NCI-H526 treated with DMSO at 0.1 percent for 48 hours (cell line): ENCODE measurements around the gene TEX50.
"Not testable (repeated sequence)": the region's sequence is repeated elsewhere in the genome, so short reads cannot be mapped to it uniquely, and the experiment has no call there.

Experiments
- DNase-seq: peaks from one replicate; lab custom pipeline; 2025; lab: John Stamatoyannopoulos, UW

TEX50 gene, protein sequence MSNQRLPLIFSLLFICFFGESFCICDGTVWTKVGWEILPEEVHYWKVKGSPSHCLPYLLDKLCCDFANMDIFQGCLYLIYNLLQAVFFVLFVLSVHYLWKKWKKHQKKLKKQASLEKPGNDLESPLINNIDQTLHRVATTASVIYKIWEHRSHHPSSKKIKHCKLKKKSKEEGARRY

DNA sequence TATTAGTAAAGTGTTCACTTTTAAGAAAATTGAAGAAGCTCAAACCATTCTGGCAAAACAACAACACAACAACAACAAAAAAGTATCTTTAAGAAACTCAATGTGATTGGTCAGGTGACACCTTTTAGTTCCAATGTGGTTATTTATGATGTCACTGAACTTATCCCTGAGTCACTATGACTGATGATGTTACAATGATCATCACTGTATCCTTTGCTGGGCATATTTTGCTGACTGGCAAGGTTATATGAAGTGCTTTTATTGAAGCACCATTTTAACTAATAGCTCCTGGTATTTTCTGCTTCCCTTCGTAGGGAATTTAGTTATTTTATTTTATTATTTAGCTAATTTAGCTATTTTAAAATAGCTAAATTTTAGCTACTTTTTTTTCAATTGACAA lies at the start of gene TEX50:
TSS of gene TEX50 (plus strand) at position 223 of the 400 bp plus-strand sequence. CDS start 184 bp downstream, outside the sequence.
- DNase-seq, result no peak

DNA sequence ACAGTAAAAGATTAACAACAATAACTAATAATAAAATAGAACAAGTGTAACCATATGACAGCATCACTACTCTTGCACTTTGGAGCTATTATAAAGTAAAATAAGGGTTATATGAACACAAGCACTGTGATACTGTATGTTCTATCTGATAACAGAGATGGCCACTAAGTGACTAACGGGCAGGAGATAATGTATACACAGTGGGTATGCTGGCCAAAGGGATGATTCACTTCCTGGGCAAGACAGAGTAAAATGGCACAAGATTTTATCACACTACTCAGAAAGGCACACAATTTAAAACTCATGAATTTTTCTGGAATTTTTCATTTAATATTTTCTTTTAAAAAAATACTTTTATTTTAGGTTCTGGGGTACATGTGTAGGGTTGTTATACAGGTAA lies 44.6 kb upstream of the TEX50 start:
- DNase-seq, result no peak

DNA sequence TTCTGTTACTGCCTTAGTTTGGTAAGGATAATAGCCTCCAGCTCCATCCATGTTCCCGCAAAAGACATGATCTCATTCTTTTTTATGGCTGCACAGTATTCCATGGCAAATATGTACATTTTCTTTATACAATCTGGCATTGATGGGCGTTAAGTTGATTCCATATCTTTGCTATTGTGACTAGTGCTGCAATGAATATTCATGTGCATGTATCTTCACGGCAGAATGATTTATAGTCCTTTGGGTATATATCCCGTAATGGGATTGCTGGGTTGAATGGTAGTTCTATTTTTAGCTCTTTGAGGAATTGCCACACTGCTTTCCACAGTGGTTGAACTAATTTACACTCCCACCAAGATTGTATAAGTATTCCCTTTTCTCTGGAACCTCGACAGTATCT lies 44.0 kb upstream of the TEX50 start:
- DNase-seq, result peak; percentile 50

DNA sequence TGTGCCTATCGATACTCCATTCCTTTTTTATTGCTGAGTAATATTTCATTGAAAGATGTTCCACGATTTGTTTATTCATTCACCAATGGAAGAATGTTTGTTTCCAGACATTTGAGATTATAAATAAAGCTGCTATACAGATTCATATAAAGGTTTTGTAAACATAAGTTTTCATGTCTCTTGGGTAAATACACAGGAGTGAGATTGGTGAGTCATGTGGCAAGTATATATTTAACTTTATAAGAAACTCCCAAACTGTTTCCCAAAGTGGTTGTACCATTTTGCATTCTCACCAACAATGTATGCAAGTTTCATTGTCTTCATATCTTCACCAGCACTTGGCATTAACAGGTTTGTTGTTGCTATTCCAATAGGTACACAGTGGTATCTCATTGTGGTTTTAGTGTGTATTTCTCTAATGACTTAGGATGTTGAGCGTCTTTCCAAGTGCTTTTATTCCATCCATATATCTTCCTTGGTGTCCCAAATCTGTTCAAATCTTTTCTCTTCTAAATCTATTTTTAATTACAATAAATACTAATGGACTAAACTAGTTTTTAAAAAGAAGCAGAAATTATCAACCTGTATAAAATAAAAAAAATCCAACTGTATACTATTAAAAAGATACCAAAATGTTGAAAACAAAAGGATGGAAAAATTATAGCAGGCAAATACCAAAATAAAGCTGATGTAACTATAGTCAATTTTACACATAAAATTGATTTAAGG lies 38.9 kb upstream of the TEX50 start:
- no peak for DNase-seq

DNA sequence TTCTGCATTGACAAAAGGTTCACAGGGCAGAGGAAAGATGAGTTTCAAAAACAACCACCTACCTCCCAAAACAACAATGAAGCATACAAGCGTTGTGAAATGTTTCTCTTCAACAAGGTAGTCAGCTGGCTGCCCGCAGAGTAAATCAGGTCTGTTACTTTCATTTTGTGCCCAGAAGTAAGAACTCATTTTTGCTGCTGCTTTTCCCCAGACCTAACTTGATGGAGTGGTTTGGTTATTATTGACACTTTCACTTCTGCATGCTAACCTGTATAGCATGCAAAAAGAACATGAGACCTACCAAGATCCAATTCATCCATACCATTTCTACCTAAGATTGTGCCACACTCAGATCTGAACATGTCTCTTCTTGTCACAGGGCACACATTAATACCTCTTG lies 33.5 kb upstream of the TEX50 start:
- DNase-seq, result no peak

DNA sequence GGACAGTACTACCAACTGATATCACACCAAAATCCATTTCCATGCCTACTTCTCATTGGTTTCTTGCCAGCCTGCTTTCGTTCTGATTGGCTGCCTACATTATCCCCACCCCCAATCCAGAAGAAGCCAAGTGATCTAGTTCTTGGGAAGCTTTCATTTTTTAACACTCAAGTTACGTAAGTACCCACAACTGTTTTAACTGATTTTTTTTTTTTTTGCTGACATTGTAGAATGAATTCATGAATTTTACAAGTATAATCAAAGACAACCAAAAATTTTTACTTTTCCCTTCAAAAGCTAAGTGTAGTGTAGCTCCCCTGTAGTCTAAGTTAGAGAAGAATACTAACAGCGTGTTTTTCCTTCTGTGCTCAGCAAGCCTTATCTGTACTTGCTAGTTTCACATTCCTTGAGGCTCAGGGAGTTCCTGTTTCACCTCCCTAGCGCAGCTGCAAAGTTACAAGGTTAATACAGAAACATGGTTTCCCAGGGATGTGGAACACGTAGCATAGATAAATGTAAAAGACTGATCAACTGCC lies 32.0 kb upstream of the TEX50 start, which contains the start of gene SLC9C2:
TSS of gene SLC9C2 (minus strand) at position 17 of the 536 bp plus-strand sequence. CDS start 1,296 bp downstream, outside the sequence.
- DNase-seq, result no peak

DNA sequence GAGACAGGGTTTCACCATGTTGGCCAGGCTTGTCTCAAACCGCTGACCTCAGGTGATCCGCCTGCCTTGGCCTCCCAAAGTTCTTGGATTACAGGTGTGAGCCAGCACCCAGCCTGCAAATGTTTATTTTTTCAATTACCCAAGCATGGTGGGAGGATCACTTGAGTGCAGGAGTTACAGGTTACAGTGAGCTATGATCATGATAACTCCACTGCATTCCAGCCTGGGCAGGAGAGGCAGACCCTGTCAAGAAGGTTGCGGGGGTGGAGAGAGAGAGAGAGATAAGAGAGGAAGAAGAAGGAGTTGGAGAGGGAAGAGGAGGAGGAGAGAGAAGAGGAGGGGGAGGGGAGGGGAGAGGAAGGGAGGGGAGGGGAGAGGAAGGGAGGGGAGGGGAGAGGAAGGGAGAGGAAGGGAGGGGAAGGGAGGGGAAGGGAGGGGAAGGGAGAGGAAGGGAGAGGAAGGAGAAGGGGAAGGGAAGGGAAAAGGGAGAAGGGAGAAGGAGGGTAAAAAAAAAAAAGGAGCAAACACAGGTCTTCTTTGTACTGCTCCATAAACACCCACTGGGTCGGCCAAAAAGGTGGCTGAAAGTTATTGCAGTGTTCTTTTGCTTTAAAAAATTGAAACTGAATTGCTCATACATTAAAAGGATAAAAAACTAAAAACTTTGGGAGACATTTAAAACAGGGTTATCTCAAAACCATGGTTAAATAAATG lies 26.5 kb upstream of the TEX50 start:
- no peak for DNase-seq

DNA sequence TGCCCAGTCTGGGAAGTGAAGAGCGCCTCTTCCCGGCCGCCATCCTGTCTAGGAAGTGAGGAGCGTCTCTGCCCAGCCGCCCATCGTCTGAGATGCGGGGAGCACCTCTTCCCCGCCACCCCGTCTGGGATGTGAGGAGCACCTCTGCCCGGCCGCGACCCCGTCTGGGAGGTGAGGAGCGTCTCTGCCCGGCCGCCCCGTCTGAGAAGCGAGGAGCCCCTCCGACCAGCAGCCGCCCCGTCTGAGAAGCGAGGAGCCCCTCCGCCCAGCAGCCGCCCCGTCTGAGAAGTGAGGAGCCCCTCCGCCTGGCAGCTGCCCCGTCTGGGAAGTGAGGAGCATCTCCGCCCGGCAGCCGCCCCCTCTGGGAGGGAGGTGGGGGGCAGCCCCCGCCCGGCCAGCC lies 22.1 kb upstream of the TEX50 start:
- DNase-seq, result not testable (repeated sequence)

DNA sequence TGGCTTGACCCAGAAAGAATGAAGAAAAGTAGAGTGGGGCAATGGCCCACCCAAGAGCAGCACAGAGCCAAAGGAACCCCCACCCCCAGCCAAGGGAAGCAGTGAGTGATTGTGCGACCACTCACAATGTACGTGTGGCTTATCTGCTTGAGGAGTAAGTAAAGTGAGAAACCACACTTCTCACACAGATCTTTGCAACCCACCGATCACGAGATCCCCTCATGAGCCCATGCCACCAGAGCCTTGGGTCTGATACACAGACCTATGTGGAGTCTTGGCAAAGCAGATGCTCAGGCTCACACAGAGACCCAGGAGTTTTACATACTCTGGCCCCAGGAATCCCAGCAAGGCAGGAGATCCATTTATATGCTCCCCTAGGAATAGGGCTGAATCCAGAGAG lies 18.3 kb upstream of the TEX50 start:
- no peak for DNase-seq

DNA sequence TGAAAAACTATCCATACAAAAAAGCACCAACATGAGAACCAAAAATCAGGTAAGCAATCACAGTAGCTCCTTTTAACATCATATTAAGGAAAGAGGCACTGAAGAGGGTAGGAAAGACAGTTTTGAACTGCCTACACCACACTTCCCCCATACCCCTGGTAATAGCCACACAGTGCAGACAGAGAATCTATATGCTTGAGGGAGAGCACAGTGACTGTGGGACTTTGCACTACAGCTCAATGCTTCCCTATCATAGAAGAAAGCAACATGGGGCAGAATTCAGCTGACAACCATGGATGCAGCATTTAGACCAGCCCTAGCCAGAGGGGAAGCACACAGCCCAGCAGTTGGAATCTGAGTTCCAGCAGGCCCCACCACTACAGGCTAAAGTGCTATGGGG lies 7.9 kb upstream of the TEX50 start:
- DNase-seq, result no peak

DNA sequence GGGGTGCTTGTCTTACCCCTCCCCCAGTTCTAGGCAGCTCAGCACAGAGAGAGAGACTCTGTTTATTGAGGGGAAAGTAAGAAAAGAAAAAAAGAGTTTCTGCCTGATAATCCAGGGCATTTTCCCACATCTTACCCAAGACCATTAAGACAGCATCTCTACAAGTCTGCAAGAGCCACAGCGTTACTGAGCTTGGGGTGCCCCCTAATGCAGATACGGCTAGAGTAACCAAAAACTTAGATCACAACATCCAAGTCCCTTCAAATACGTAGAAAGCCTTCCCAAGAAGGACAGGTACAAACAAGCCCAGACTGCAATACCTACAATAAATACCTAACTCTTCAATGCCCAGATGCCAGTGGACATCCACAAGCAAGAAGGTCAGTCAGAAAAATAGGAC lies 6.2 kb upstream of the TEX50 start:
- no peak for DNase-seq

DNA sequence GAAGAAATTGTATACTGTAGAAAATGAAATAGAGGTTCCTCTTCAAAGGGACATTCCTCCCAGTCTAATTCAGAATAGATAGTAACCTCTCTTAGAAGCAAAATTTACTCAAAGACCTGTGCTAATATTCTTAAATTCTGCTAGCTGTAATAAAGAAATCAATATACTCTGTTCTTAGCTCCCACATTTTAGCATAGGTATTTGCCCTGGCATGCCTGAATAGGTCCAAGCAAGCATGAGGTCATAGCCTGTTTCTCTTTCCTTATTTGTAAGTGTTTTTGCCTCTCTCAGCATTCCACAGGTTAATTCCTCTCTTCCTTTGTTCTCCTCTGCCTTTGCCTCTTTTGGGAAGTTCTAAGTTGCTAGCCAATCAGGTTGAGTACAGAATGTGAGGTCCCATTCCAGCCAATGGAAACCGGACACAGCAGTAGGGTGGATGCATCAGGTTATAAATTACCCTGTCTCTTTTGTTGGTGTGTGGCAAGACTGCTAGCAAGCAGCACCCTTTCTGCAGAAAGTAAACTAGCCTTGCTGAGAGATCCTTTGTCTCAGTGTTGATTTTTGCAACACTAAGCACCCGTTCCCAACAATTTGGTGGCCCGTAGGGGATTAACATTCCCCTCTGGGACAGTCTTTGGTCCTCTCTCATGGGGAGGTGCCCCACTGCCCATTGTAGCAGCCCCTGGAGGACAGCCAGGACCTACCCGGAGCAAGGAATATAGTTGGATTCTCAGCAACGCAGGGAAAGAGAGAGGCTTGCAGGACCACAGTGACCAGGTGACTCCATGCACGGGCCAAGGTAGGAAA lies 2.3 kb downstream of the TEX50 start:
- DNase-seq, result not testable (repeated sequence)

DNA sequence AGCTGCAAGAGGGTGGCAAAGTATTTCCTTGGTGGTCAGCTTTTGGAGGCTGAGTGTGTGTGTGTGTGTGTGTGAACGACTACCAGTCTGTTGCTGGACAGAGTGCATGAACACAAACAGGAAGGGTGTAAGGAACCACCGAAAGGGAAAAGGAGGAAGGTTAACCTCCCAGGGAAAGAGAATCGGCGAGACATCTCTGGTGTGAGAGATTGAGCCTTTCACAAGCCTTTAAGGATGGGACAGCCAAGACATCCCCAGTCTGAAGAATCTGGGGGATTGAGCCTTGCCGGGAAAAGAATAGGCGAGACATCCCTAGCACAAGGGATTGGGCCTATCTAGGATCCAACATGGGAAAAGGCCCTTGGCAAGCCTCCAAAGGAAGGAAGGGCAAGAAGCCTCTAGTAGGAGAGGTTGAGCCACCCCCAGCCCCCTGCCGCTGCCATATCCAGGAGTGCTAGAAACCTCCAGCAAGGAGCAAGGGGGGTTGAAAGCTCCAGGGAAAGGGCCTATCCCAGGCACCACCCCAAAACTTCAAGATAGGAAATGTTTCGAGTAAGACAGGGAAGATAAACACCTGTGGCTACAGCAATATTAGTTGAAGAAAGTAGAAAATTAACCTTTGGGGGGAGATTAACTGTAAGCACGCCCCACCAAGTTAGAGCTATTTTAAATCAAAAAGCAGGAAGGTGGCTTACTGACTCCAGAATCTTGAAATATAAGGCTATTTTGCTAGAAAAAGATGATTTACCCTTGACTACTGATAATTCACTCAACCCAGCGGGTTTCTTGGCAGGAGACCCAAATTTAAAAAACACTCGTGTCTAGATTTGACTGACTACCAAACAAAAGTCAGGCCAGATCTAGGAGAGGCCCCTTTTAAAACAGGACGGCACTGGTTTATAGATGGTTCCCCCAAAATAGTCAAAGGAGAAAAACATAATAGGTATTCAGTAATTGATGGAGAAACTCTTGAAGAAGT lies 3.2 kb downstream of the TEX50 start:
- no peak for DNase-seq

DNA sequence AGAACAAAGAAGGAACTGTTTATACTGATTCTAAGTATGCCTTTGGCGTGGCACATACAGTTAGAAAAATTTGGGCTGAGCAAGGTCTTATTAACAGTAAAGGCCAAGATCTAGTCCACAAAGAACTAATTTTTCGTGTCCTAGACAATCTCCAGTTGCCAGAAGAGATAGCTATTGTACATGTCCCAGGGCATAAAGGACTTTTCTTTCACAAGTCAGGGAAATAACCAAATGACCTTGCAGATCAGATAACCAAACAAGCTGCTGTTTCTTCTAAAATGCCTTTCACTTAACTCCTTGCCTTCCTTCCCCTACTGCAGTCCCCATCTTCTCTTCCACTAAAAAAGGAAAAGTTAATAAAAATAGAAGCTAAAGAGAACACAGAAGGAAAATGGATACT lies 4.0 kb downstream of the TEX50 start:
- no peak for DNase-seq

DNA sequence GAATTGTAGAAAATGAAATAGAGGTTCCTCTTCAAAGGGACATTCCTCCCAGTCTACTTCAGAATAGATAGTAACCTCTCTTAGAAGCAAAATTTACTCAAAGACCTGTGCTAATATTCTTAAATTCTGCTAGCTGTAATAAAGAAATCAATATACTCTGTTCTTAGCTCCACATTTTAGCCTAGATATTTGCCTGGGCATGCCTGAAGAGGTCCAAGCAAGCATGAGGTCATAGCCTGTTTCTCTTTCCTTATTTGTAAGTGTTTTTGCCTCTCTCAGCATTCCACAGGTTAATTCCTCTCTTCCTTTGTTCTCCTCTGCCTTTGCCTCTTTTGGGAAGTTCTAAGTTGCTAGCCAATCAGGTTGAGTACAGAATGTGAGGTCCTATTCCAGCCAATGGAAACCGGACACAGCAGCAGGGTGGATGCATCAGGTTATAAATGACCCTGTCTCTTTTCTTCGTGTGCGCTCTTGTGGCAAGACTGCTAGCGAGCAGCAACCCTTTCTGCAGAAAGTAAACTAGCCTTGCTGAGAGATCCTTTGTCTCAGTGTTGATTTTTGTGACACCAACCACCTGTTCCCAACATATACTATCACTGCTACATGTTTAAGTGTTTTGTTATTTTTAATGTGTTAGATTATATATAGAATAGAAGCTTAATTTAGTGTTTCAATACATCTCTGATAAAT lies 7.5 kb downstream of the TEX50 start:
- DNase-seq, result not testable (repeated sequence)

DNA sequence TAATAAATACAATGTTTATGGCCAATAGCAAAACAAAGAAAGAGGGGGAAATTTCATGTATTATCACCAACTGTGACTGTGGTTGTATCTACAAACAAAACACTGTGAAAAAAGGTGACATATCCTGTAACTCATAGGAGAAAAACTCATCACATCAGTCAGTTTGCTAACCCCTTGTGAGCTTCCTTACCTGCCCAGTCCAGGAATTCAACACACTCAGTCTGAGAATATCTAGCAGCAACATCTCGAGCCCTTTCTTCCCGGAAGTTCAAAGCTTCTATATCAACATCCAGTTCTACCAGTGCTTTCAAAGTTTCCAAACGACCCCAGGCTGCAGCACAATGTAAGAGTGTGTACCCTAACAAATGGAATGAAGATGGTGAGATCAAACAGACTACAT lies 11.5 kb downstream of the TEX50 start:
- DNase-seq, result no peak

DNA sequence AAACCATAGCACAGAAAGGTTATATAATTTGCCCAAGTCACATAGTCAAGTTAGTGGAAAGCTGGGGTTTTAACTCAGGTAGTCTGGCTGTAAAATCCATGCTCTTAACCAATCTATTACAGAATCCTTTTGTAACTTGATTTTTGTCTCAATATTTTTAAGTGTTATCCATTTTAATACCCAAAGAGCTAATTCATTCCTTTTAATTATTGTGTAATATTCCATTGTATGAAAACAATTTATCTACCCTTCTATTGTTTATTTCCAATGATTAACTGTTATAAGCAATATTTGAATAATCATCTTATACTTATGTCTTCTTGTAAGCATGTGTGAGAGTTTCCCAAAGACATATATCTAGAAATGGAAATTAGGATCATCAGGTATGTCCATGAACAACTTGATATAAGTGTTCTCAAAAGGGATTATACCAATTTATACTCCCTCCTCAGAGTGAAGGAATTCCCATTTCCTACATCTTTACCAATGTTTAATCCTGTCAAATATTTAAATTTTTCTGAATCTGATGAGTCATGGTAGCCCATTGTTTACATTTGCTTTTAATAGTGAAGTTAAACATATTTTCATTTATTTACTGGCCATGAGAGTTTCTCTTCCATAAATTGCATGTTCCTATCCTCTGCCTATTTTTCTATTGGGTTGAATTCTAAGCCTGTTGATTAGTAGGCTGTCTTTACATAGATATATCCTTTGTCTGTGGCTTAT lies 13.9 kb downstream of the TEX50 start:
- DNase-seq, result no peak

DNA sequence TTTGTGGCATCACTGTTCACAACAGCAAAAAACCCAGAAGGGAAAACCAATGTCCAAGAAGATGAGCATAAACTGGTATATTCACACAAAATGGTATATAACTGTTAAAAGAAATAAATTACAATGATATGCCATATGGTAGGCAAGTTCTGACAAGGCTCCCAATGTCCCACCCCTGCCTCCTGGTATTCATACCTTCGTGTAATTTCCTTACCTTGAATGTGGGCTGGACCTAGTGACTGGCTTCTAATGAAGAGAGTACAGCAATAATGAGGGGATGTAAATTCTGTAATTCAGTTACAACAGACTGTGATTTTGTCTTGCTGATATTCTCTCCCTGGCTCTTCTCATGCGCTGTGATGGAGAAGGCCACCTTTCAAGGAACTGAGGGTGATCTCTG lies 25.2 kb downstream of the TEX50 start:
- DNase-seq, result no peak

DNA sequence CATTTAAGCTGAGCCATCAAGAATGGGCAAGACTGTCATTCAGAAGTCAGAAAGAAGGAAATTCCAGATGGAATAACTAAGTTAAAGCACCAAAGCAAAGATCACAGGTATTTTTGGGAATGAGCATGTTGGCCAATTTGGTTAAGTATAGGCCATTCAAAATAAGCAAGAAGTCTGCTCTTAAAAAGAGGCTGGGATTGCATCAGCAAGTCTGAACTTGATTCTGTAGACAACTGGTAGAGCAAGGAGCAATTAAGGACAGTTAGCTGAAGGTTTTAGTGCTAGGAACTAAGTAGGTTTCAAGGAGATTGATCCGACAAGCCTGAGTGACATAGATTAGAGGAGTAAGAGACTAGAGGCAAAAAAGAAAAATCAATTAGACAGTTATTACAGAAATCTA lies 26.1 kb downstream of the TEX50 start:
- DNase-seq, result no peak

DNA sequence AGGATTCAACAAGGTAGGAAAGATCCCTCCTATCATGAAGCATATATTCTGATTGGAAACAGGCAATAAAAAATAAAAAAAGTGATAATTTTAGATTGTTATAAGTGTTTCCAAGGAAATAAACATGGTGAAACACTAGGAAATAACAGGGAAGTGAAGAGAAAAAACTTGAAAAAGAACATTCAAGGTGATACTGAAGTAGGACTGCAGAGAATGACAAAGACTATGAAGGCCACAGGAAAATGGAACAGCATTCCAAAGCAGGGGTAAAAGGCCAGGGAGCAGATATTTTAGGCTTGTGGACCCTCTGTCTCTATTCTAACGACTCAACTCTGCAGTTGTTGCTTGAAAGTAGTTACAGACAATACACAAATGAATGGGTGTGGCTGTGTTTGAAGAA lies 26.6 kb downstream of the TEX50 start:
- no peak for DNase-seq
